HepG2 (cell line): ENCODE data around the gene HLA-G. TPM values are rescaled to one million over a fixed set of nuclear protein-coding genes. Genes with fewer than 3 reads are reported as not detected.

Experiments
- ARNT2 ChIP-seq: sonication (generic); formaldehyde crosslinking; IDR thresholded peaks from 2 replicates; pipeline ENCODE4 v1.8.0; 2022; ENCODE audit warnings: mild to moderate bottlenecking, low read depth, missing genetic modification reagents, moderate library complexity
- BRCA1 ChIP-seq: sonication (generic); formaldehyde crosslinking; IDR thresholded peaks from 2 replicates; pipeline ENCODE4 v1.4.0; 2020; ENCODE audit warnings: missing genetic modification reagents
- ELF1 ChIP-seq: sonication (generic); formaldehyde crosslinking; IDR thresholded peaks from 2 replicates; pipeline ENCODE4 v1.4.0; 2020; ENCODE audit warnings: missing genetic modification reagents
- FIP1L1 ChIP-seq: fragments of 200-400 bp; formaldehyde crosslinking; IDR thresholded peaks from 2 replicates; pipeline ENCODE4 v1.6.1; 2018; ENCODE audit warnings: low read depth, mild to moderate bottlenecking, low read length, moderate library complexity, borderline replicate concordance; ENCODE audit not compliant: insufficient read depth
- IRX3 ChIP-seq: sonication (generic); formaldehyde crosslinking; IDR thresholded peaks from 2 replicates; pipeline ENCODE4 v1.8.1; 2023; ENCODE audit warnings: mild to moderate bottlenecking, low read depth, missing genetic modification reagents, borderline replicate concordance
- JARID2 ChIP-seq: sonication (generic); formaldehyde crosslinking; IDR thresholded peaks from 2 replicates; pipeline ENCODE4 v1.8.1; 2023; ENCODE audit warnings: missing genetic modification reagents, inconsistent platforms; ENCODE audit not compliant: insufficient replicate concordance
- MATR3 ChIP-seq: sonication (generic); formaldehyde crosslinking; IDR thresholded peaks from 2 replicates; pipeline ENCODE4 v1.4.0; 2020; ENCODE audit warnings: missing genetic modification reagents
- NFE2L1 ChIP-seq: sonication (generic); formaldehyde crosslinking; IDR thresholded peaks from 2 replicates; pipeline ENCODE4 v1.4.0; 2020; ENCODE audit warnings: missing genetic modification reagents, mild to moderate bottlenecking, borderline replicate concordance
- ONECUT2 ChIP-seq: sonication (generic); formaldehyde crosslinking; IDR thresholded peaks from 2 replicates; pipeline ENCODE4 v1.4.0; 2020; ENCODE audit warnings: missing genetic modification reagents
- PAF1 ChIP-seq: IDR thresholded peaks from 2 replicates; pipeline ENCODE4 v1.6.1; 2016; ENCODE audit warnings: missing genetic modification reagents, missing compliant biosample characterization
- PAX8 ChIP-seq: sonication (generic); formaldehyde crosslinking; IDR thresholded peaks from 2 replicates; pipeline ENCODE4 v1.8.0; 2022; ENCODE audit warnings: mild to moderate bottlenecking, missing genetic modification reagents, borderline replicate concordance
- PRDM4 ChIP-seq: sonication (generic); formaldehyde crosslinking; IDR thresholded peaks from 2 replicates; pipeline ENCODE4 v1.9.0; 2021; ENCODE audit warnings: missing genetic modification reagents, borderline replicate concordance
- REXO4 ChIP-seq: sonication (generic); formaldehyde crosslinking; IDR thresholded peaks from 2 replicates; pipeline ENCODE4 v1.8.0; 2022; ENCODE audit warnings: missing genetic modification reagents, mild to moderate bottlenecking, borderline replicate concordance
- SP1 ChIP-seq, 2 experiments: fragments of 450-650 bp in 1 of 2; sonication (generic) in 1 of 2; formaldehyde crosslinking in 1 of 2; IDR thresholded peaks; 2 replicates each; pipeline versions ENCODE4 v1.4.0 to v1.6.1; 2016 to 2020; ENCODE audit warnings: missing genetic modification reagents in 1 of 2
- TOE1 ChIP-seq: sonication (generic); formaldehyde crosslinking; IDR thresholded peaks from 2 replicates; pipeline ENCODE4 v1.4.0; 2020; ENCODE audit warnings: mild to moderate bottlenecking, missing genetic modification reagents
- ZFP36 ChIP-seq: fragments of 150-350 bp; IDR thresholded peaks from 2 replicates; pipeline ENCODE4 v1.6.1; 2018; ENCODE audit warnings: borderline replicate concordance, low read length, low read depth; ENCODE audit not compliant: partially characterized antibody
- ZNF18 ChIP-seq: sonication (generic); formaldehyde crosslinking; IDR thresholded peaks from 2 replicates; pipeline ENCODE4 v1.8.0; 2022; ENCODE audit warnings: mild to moderate bottlenecking, missing genetic modification reagents; ENCODE audit not compliant: insufficient replicate concordance
- ZNF3 ChIP-seq: IDR thresholded peaks from 2 replicates; pipeline ENCODE4 v1.7.0; 2017; ENCODE audit warnings: inconsistent platforms
- ZNF382 ChIP-seq: sonication (generic); formaldehyde crosslinking; IDR thresholded peaks from 2 replicates; pipeline ENCODE4 v1.5.0; 2020; ENCODE audit warnings: missing genetic modification reagents, mild to moderate bottlenecking, borderline replicate concordance
- ZNF607 ChIP-seq: sonication (generic); formaldehyde crosslinking; IDR thresholded peaks from 2 replicates; pipeline ENCODE4 v1.5.1; 2020; ENCODE audit warnings: missing genetic modification reagents, mild to moderate bottlenecking, borderline replicate concordance
- ZNF781 ChIP-seq: sonication (generic); formaldehyde crosslinking; IDR thresholded peaks from 2 replicates; pipeline ENCODE4 v1.5.1; 2020; ENCODE audit warnings: borderline replicate concordance, mild to moderate bottlenecking, missing genetic modification reagents; ENCODE audit errors: not compliant biosample characterization
- ZNF784 ChIP-seq: sonication (generic); formaldehyde crosslinking; IDR thresholded peaks from 2 replicates; pipeline ENCODE4 v1.5.1; 2020; ENCODE audit warnings: missing genetic modification reagents, mild to moderate bottlenecking, borderline replicate concordance
- polyA plus RNA-seq, 8 experiments: library from polyadenylated mRNA; depleted of rRNA in 3 of 8; stranded (reverse) in 7 of 8; unstranded in 1 of 8; fragments of >200 nt; fragmentation: Illumina TruSeq in 4 of 8; extraction: Trizol in 4 of 8; gene quantifications; 2 replicates each; pipeline versions ENCODE4 v1.2.1 to v1.2.3, GENCODE V29; 2011 to 2016; ENCODE audit warnings: low read depth in 4 of 8, missing spikeins in 1 of 8, mixed read lengths in 1 of 8; ENCODE audit not compliant: insufficient read depth in 1 of 8
- total RNA-seq, 5 experiments: library from RNA; depleted of rRNA; stranded (reverse); fragments of >200 nt; fragmentation: Illumina TruSeq; extraction: Trizol; gene quantifications; 2 replicates each; pipeline ENCODE4 v1.2.3, GENCODE V29; 2016; ENCODE audit warnings: low read depth in 1 of 5

The HLA-G gene
- total and polyA plus RNA-seq, 2 of the 13 experiments (the other 11 are each of a cell fraction or from before 2014, with no cell fraction given), result 0.29 to 0.30 TPM

GRCh38 chr6:29847871-29848630, 20.4 kb downstream of the HLA-G start (continued):
- no peak for TF ChIP-seq ZNF781 (CRISPR knock-in tag)
- no peak for TF ChIP-seq ZNF784 (CRISPR knock-in tag)
- no peak for TF ChIP-seq PAF1 (CRISPR knock-in tag)
- TF ChIP-seq SP1 (IDR thresholded peaks at IDR 0.05), result no peak
- no peak for TF ChIP-seq SP1 (CRISPR knock-in tag; IDR thresholded peaks at IDR 0.05)
- no peak for TF ChIP-seq ZNF18 (CRISPR knock-in tag)
- no peak for TF ChIP-seq ZNF3 (CRISPR knock-in tag)
- TF ChIP-seq IRX3 (CRISPR knock-in tag), result no peak
- no peak for TF ChIP-seq JARID2 (CRISPR knock-in tag)
- TF ChIP-seq ZNF607 (CRISPR knock-in tag), result no peak
- no peak for TF ChIP-seq MATR3 (CRISPR knock-in tag)
- no peak for TF ChIP-seq ZNF382
- TF ChIP-seq REXO4 (CRISPR knock-in tag), result no peak
- TF ChIP-seq ARNT2, result peak; percentile 69
- TF ChIP-seq PRDM4 (CRISPR knock-in tag), result no peak
- TF ChIP-seq FIP1L1, result no peak
- TF ChIP-seq BRCA1 (CRISPR knock-in tag), result 0 out of 2 replicates have a peak, but pooled peaks have one; percentile 48
- no peak for TF ChIP-seq PAX8
- no peak for TF ChIP-seq ELF1 (CRISPR knock-in tag)
- TF ChIP-seq TOE1, result no peak
- peak; percentile 32 for TF ChIP-seq ZFP36
- TF ChIP-seq NFE2L1 (CRISPR knock-in tag), result no peak
- TF ChIP-seq ONECUT2 (CRISPR knock-in tag), result no peak
